ENCODE results near the gene KRAS.

KRAS gene

GRCh38 chr12:25257590-25258324 lies 7.0 kb upstream of the KRAS start:
- no peak for TF ChIP-seq CTCF (IDR thresholded peaks at IDR 0.05; ENCODE audit: control insufficient read depth, extremely low read depth, insufficient read depth)
- H3K4me3 ChIP-seq (ENCODE audit: low read depth, low read length), result no peak overlapping the region
- no peak for DNase-seq (ENCODE audit: low read depth)

DNA sequence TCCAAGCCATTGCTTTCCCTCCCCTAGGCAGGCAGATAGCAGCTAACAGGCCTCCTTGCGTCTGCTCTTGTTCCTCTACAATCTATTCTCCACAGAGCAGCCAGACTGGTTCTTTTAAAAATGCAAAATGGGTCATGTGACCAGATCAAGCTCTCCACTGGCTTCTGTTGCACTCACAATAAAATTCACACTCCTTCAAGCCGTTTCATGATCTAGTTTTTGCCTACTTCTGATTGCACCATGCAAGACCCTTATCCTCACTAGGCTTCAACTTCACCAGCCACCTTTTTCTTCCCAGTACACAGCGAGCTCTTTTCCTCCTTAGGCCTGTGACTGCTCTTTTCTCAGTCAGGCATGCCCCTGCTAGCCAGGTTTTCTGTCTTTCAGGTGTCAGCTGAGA lies 6.1 kb upstream of the KRAS start:
- TF ChIP-seq CTCF (IDR thresholded peaks at IDR 0.05; ENCODE audit: control insufficient read depth, extremely low read depth, insufficient read depth), result no peak
- H3K4me3 ChIP-seq (ENCODE audit: low read depth, low read length), result no peak overlapping the region
- no peak for DNase-seq (ENCODE audit: low read depth)

DNA sequence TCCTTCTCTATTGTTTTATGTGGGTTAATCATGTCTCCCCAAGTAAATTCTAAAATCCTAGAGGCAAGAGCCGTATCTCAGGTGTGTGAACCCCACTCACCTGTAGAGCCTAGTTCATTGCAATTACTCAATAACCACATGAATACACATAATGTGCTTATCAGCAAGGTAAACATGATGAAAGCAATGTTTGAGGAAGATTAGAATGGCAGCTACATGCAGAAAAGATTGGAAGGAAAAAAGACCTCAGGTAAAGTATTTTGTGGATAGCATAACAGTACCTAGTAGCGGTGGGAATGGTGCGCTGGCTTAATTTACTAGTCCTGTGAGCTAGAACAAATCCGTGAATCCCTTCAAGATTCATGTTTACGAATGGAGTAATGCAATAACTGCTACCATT lies 5.3 kb upstream of the KRAS start:
- no peak overlapping the region for H3K4me3 ChIP-seq (ENCODE audit: low read depth, low read length)
- DNase-seq (ENCODE audit: low read depth), result no peak
- TF ChIP-seq CTCF (IDR thresholded peaks at IDR 0.05; ENCODE audit: control insufficient read depth, extremely low read depth, insufficient read depth), result no peak

DNA sequence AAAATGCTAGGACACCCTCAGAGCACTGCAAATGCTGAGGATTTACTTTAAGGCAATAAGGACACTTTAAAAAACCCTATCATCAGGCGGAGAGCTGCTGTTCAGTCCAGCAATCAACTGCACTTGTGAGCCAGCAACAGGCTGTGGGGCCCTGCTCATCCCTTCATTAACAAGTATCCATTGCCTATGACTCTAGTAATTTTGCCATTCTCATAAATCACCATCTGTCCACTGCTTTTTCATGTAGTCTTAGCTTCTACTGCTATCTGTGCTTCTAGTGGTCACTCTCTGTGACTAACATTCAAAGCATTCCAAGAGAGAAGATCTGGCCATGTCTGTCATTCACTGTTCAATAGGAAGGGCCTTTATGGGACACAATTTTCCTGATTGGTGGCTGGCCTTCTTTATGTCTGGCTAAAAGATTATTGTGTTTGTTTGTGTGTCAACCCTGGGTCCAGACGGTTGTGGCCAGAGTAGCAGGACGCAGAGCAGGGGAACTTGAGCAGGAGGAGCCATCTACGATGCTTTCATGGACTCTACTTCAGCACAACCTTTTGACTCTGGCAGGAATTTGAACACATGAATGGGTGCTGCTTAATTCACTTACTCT lies 3.6 kb upstream of the KRAS start:
- TF ChIP-seq CTCF (IDR thresholded peaks at IDR 0.05; ENCODE audit: control insufficient read depth, extremely low read depth, insufficient read depth), result no peak
- H3K4me3 ChIP-seq (ENCODE audit: low read depth, low read length), result no peak overlapping the region
- DNase-seq (ENCODE audit: low read depth), result no peak

DNA sequence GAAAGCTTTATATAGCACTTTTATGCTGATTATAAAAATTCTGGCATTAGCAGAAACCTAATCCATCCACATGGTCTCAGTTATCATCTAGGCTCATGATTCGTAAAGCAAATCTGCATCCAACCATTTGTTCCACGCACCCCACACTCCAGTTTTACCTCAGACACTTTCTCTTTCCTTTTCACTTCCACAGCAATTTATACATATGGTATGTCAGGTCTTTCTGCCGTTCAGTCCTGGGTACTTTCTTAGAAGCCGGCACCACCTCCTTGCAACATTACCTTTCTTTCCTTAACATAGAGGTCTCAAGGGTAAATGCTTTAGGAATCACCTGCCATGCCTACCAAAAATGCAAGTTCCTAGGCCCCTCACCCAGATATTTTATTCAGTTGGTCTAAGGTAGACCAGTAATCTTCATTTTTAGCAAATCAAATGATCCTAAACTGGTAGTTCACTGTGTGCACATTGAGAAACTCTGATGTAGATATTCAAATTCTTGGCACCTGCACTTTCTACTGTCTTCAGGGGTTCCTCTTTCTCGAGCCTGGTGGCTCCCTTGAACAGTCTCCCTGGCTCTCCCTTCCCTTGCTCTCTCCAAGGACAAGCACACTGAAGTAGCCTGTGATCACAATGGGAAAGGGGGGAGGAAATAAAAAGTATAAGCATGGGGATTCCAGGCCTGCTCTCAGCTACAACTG lies 2.8 kb upstream of the KRAS start:
- no peak overlapping the region for H3K4me3 ChIP-seq (ENCODE audit: low read depth, low read length)
- TF ChIP-seq CTCF (IDR thresholded peaks at IDR 0.05; ENCODE audit: control insufficient read depth, extremely low read depth, insufficient read depth), result no peak
- DNase-seq (ENCODE audit: low read depth), result no peak

- no peak overlapping the region for H3K4me3 ChIP-seq (ENCODE audit: low read depth, low read length)
- TF ChIP-seq CTCF (IDR thresholded peaks at IDR 0.05; ENCODE audit: control insufficient read depth, extremely low read depth, insufficient read depth), result no peak
- no peak for DNase-seq (ENCODE audit: low read depth)
Observed at GRCh38 chr12:25252946-25253345, 2.2 kb upstream of the KRAS start.

Measured in LNCaP clone FGC (cell line).